H54 (cell line): ENCODE measurements around the gene SRGAP1.
"Not testable (repeated sequence)": the region's sequence is repeated elsewhere in the genome, so short reads cannot be mapped to it uniquely, and the experiment has no call there.

Source experiments
- DNase-seq: peaks from one replicate; pipeline ENCODE4 v3.0.0; 2011; ENCODE audit warnings: low spot score, mixed read lengths; ENCODE audit not compliant: insufficient read length
- FAIRE-seq: peaks from 3 replicates; lab custom pipeline; 2011; peaks lifted over from hg19 to GRCh38; lab: Jason Lieb, UNC
- POLR2A ChIP-seq: IDR thresholded peaks from 2 replicates; pipeline ENCODE4 v1.6.1; 2011; ENCODE audit warnings: low read depth, mild to moderate bottlenecking, low read length

Gene SRGAP1

DNA sequence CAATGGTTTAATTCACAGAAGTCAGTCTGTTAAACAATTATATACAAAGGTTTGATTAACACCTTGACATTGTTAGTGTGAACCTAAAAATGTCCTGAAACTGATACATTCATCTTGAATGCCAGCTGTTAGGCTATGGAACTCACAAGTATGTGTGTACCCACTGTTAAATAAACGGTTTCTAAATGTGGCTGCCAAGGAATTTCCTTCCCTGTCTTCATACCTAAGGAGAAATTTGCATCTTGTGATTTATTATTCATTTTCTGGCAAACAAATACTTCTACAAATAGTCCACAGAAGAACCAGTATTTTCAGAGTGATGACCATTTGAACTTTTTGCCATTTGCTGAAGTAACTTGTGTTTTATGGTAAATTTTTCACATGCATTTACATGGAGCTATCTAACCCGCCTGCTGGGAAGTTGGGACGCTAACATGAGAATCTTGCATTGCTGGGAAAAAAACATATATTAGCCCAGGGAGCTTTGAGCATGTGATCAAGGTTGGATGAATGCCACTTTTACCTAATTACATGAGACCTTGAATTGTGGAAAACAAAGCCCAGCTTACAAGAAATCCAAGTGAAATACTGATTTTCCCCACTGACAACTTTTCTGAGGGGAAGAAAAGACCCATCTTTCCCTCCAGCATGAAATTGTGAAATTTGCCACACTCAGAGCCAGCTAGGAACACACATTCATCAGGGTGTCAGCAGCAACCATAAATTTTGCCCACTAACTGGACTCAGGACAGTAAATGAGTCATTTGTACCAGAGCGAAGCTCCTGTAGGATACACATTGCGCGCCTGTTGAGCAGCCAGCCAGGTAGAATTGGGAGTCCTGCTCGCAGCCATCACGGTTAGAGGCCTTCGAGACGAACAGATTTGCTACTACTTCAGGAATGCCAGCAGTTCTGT is 259.6 kb downstream of the SRGAP1 start:
- no peak for DNase-seq
- TF ChIP-seq POLR2A, result no peak
- peak; percentile 97 for FAIRE-seq

DNA sequence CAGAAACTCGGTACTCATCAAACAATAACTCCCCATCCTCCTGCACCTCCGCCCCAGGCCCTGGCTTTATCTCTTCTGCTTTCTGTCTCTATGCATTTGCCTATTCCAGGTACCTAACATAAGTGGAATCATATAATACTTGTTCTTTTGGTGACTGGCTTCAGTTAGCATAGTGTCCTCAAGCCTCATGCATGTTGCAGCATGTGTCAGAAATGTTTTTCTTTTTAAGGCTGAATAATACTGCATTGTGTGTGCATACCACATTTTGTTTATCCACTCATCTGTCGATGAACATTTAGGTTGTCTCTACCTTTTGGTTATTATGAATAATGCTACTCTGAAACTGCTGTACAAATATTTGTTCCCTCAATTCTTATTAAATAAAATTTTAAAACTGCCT is 260.5 kb downstream of the SRGAP1 start:
- FAIRE-seq, result peak; percentile 48
- TF ChIP-seq POLR2A, result no peak
- no peak for DNase-seq

DNA sequence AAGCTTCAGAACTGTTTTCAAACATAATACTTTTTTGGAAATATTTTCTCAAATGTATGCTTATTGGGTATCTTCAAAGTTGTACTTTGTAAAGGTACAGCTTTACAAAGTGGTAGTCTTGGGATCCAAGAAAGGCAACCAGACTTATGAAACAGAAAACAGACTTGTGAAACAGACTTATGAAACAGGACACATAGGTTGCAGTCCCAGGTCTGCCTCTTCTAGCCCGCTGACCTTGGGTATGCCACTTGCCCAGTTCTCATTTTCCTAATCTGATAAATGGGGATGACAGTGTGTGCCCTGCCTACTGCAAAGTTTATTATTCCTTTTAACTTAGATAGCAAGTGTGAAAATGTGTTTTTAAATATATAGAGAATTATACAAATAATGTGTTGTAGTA is 263.3 kb downstream of the SRGAP1 start:
- DNase-seq (no peak), FAIRE-seq (no peak)

DNA sequence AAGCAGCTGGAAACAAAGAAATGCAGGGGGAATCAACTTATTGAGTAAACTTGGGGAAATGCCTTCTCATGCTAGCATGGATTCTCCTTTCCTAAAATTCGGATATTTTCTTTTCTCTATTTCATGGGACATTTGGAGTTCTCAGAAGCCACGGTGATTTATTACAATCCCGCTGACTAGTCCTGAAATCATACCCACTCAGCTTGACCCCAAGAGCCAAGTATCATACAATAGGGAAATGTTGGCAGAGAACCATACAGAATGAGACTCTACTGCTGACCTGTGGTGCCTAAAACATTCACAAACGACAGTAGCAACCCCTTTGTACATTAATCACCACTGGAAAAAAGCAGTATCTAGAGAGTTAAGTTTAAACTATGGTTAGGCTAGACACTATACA is 265.2 kb downstream of the SRGAP1 start:
- TF ChIP-seq POLR2A, result no peak
- FAIRE-seq (peak; percentile 80), DNase-seq (no peak)

More for the DNA sequence above, 263.3 kb downstream of the SRGAP1 start:
- TF ChIP-seq POLR2A, result no peak

DNA sequence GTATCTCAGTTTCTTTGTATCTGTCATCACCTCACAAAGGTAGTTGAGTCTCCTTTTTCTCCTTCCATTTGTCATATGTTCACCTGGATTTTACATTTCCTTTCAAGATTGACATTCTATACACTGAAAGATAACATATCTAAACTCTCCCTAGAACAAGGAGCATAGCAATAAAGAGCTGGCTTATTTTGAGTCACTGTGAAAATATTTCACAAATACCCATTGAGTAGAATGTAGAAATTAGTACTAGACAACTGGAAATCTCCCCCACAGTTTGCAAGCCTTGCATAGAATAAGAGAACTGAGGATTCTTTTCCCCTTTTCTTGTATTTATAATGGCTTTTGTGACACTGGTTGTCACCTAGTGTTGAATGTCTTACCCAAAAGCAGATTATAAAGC is 266.4 kb downstream of the SRGAP1 start:
- no peak for TF ChIP-seq POLR2A
- FAIRE-seq, result peak; percentile 38
- DNase-seq, result no peak

DNA sequence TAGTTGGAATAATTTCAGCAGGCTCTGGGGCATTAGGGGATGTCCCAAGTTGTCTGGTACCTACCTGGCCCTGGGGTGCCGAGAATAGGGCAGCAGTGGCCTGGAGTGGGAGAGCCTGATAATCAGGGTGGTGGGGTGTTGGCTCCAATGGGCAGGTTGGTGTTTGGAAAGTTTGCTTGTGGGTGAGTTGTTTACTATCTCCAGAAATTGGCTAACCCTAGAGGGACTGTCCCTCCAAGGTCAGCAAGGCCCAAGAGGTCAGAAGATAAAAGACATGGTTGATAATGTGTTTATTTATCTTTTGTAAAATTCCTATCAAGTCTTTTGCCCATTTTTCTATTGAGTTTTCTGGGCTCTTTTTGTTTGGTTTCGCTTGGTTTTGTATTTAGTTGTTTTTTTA is 272.5 kb downstream of the SRGAP1 start:
- DNase-seq (no peak), FAIRE-seq (no peak)
- TF ChIP-seq POLR2A, result no peak

DNA sequence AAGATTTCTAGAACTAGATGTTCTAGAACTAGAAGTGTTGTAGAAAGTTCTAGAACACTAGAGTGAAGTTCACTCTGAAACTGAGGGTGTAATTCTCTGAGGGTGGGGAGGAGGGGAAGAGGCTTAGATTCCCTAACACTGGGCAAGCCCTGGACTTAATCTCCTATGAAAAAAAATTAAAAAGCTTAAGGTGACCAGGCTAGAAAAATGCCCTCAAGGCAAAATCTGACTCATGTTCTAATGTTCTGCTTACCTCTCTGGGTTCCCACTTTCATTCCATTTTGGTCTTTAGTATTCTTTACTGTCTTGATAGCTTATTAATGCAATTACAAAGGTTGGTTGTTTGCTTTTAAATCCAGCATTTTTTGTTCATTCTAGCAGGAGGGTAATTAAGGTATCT is 276.1 kb downstream of the SRGAP1 start:
- DNase-seq, result no peak
- FAIRE-seq, result no peak
- TF ChIP-seq POLR2A, result no peak

DNA sequence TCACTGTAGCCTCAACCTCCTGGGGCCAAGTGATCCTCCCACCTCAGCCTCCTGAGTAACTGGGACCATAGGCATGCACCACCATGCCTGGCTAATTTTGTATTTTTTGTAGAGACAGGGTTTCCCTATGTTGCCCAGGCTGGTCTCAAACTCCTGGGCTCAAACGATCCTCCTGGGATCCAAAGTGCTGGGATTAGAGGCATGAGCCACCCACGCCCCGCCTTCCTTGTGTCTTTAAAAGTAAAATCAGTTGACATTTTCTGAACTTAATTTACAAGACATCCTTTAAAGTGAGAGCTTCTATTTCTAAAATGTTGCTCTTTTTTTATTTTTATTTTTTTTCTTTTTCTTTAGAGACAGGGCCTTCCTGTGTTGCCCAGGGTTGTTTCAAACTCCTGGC is 276.6 kb downstream of the SRGAP1 start:
- DNase-seq, FAIRE-seq: not testable (repeated sequence)

DNA sequence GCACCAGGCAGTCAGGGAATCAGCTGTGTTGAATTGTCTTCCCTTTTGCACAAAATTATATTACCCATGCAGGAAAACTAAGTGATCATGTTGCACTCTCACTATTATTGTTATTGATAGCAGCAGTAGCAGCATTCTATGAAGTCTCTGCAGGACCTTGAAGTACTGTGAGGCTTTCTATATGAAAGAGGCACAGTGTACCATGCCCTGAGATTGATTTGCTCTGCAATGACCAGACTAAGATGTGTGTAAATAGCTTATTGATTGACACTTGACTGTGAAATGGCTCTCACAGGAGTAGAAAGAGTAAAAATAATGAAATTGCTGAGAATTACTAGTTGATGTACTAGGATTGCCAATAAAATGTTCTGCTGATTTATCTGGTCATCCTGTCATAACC is 277.7 kb downstream of the SRGAP1 start:
- no peak for FAIRE-seq
- no peak for TF ChIP-seq POLR2A

DNA sequence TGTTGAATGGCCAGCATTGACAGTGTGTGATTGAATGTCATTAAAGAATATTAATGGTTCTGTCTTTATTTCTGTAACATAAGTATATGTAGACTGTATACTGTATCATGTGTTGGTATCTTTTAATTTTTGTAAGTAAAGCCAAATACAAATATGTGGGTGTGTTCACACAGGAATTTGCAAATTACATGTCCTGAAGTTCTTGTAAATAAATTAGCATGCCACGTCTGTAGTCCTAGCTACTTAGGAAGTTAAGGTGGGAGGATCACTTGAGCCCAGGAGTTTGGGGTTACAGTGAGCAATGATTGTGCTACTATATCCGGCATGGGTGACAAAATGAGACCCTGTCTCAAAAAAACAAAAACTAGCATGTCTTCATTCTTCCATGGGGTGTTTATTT is 278.5 kb downstream of the SRGAP1 start:
- DNase-seq (no peak), FAIRE-seq (no peak)
- no peak for TF ChIP-seq POLR2A

More for the DNA sequence above, 277.7 kb downstream of the SRGAP1 start:
- no peak for DNase-seq

DNA sequence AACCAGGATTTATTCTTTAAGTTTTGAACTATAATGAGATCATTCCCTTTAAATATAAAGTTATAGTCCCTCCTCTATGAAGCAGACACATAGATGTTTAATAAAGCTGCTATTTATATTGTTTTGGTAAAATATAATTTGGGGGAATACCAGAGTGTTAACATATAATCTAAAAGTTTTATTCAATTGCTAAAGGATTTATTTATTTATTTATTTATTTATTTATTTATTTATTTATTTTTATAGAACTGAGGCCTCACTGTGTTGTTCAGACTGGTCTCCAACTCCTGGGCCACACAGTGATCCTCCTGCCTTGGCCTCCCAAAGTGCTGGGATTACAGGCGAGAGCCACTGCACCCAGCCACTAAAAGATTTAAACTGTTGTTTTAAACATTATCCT is 278.9 kb downstream of the SRGAP1 start:
- no peak for TF ChIP-seq POLR2A
- DNase-seq (no peak), FAIRE-seq (no peak)

DNA sequence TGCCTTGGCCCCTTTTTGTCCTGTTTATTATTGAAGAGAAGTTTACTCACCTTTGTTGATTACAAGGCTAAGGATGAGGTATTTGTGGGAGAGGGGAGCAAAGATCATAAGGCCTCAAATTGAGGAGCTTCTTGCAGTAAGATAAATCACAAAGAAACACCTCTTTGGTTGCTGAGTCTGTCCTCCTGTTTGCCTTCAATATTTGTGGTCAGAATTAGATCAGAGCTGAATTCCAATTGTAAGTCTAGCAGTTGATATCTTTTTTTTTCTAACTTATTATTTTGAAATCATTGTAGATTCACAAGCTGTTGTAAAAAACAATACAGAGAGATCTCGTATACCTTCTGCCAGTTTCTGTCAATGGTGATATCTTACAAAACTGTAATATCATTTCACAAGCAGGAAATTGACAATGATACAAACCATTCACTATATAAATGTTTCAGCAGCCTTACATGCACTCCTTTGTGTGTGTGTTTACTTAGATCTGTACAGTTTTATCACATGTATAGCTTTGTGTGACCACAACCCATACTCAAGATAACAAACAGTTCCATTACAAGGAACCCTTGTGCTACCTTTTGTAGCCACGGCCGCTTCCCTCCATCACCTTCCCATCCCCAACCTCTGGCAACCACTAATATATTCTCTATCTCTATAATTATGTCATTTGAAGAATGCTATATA is 280.2 kb downstream of the SRGAP1 start:
- no peak for TF ChIP-seq POLR2A
- FAIRE-seq (peak; percentile 61), DNase-seq (no peak)

DNA sequence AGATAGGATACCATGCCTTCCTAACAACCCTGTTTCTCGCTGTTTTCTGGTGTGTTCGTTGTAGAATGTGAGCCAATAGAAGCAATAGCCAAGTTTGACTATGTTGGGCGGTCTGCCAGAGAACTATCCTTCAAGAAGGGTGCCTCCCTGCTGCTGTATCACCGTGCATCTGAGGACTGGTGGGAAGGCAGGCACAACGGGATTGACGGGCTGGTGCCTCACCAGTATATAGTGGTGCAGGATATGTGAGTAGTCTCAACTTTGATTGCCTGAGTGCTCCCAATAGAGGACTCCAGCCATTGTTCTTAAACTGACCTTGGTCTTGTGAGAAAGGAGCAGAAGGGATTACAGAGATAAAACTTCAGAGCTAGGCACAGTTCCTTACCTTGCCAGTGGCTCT is 281.4 kb downstream of the SRGAP1 start:
- TF ChIP-seq POLR2A, result no peak
- FAIRE-seq, result no peak
- DNase-seq, result no peak

DNA sequence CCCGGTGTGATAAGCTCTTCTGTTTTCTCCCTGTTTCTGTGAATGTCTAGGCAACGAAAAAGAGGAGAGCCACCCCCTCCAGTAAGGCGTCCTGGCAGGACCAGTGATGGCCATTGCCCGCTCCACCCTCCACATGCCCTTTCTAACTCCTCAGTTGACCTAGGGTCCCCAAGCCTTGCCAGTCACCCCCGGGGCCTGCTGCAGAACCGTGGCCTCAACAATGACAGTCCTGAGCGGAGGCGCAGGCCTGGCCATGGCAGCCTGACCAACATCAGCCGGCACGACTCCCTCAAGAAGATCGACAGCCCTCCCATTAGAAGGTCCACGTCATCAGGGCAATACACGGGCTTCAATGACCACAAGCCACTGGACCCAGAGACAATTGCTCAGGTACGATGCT is 283.3 kb downstream of the SRGAP1 start:
- FAIRE-seq, result no peak
- no peak for TF ChIP-seq POLR2A
- DNase-seq, result no peak

DNA sequence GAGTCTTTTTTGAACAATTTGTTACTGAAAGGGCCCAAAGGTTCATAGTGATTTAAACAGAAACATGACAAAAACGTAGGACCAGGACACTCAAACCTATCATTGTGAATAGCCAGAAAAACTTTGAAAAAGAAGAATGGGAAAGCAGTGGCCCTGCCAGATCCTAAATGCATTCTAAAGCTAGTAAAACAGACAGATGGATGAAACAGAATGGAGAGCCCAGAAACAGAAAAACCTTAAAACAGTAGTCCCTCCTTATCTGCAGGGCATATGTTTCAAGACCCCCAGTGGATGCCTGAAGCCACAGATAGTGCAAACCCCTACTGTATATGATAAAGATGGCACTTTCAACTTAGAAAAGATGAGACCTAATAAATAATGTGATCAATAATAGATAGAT is 283.9 kb downstream of the SRGAP1 start:
- no peak for TF ChIP-seq POLR2A
- DNase-seq (no peak), FAIRE-seq (no peak)

DNA sequence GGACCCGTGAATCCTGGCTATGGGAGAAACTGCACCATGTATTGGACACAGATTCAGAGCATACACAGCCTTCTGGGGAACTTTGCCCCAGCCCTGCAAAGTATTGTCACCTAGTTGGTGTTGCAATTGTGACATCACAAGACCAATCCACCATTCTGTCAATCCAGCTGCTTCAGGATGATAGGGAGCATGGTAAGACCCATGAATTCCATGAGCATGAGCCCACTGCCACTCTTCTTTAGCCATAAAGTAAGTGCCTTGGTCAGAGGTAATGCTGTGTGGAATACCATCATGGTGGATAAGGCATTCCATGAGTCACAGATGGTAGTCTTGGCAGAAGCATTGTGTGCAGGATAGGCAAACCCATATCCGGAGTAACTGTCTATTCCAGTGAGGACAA is 286.0 kb downstream of the SRGAP1 start:
- not testable (repeated sequence) for DNase-seq, FAIRE-seq

DNA sequence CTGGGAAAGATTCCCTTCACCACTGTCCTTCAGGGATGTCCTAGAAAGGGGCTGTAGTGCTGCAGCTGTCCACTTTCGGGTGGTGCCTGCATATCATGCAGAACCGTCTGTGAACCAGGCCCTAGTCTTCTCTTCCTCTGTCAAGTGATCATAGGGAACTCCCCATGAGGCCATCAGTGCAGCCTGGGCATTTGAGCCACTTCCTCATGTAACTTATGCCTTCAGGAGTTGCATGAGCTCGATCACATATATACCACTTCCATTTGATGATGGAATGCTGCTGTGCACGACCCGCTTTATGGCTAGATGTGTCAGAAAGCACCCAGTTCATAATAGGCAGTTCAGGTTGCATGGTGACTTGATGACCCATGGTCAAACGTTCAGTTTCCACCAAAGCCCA is 287.0 kb downstream of the SRGAP1 start:
- not testable (repeated sequence) for DNase-seq, FAIRE-seq

DNA sequence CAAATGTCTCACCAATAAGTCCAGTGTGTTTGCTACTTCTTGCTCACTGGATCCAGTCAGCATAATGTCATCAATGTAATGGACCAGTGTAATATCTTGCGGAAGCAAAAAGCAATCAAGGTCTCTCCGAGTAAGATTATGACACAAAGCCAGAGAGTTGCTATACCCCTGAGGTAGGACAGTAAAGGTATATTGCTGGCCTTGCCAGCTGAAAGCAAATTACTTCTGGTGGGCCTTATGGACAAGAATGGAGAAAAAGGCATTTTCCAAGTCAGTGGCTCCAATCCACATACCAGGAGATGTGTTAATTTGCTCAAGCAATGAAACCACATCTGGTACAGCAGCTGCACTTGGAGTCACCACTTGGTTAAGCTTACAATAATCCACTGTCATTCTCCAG is 288.2 kb downstream of the SRGAP1 start:
- not testable (repeated sequence) for DNase-seq, FAIRE-seq
